Trophoblast cell (in vitro differentiated cells and primary cell): ENCODE results near the gene ABHD5.

Experiments
- DNase-seq, 2 donors: peaks; one replicate each; pipeline ENCODE4 v3.0.0-alpha.2; 2016
- H2AFZ ChIP-seq: 2 replicates; pipeline ENCODE4 v1.6.1; 2013; ENCODE audit warnings: low read length, moderate library complexity, mild to moderate bottlenecking; ENCODE audit not compliant: insufficient read depth, poor library complexity
- H2AK5ac ChIP-seq: 2 replicates; pipeline ENCODE4 v1.6.1; 2013; ENCODE audit warnings: mild to moderate bottlenecking, low read length
- H2BK120ac ChIP-seq: 2 replicates; pipeline ENCODE4 v1.6.1; 2013; ENCODE audit warnings: low read length, mild to moderate bottlenecking, moderate library complexity; ENCODE audit not compliant: insufficient read depth, poor library complexity
- H2BK12ac ChIP-seq: 2 replicates; pipeline ENCODE4 v1.6.1; 2013; ENCODE audit warnings: mild to moderate bottlenecking, low read length, moderate library complexity
- H2BK5ac ChIP-seq: 2 replicates; pipeline ENCODE4 v1.6.1; 2013; ENCODE audit warnings: low read length, low read depth, moderate library complexity, mild to moderate bottlenecking; ENCODE audit not compliant: poor library complexity
- H3K14ac ChIP-seq: 2 replicates; pipeline ENCODE4 v1.6.1; 2013; ENCODE audit warnings: mild to moderate bottlenecking, low read length
- H3K18ac ChIP-seq: 2 replicates; pipeline ENCODE4 v1.6.1; 2013; ENCODE audit warnings: mild to moderate bottlenecking, low read length
- H3K23ac ChIP-seq: 2 replicates; pipeline ENCODE4 v1.6.1; 2013; ENCODE audit warnings: low read length
- H3K27ac ChIP-seq: 2 replicates; pipeline ENCODE4 v1.5.1; 2013; ENCODE audit warnings: low read depth, mild to moderate bottlenecking, inconsistent platforms, low read length, moderate library complexity
- H3K27me3 ChIP-seq: 2 replicates; pipeline ENCODE4 v1.6.1; 2013; ENCODE audit warnings: inconsistent platforms, mild to moderate bottlenecking, low read length, moderate library complexity; ENCODE audit not compliant: insufficient read depth
- H3K36me3 ChIP-seq, 2 experiments: 1 replicate in 1 of 2; 2 replicates in 1 of 2; pipeline ENCODE4 v1.6.1; 2013; ENCODE audit warnings: low read length in 2 of 2, mild to moderate bottlenecking in 2 of 2, moderate library complexity in 1 of 2; ENCODE audit not compliant: insufficient read depth in 2 of 2, control insufficient read depth in 1 of 2
- H3K4ac ChIP-seq: 2 replicates; pipeline ENCODE4 v1.6.1; 2013; ENCODE audit warnings: low read depth, mild to moderate bottlenecking, low read length, moderate library complexity
- H3K4me1 ChIP-seq, 2 experiments: 1 replicate in 1 of 2; 2 replicates in 1 of 2; pipeline ENCODE4 v1.6.1; 2013; ENCODE audit warnings: low read length in 2 of 2, mild to moderate bottlenecking in 2 of 2, moderate library complexity in 1 of 2; ENCODE audit not compliant: insufficient read depth in 2 of 2, control insufficient read depth in 1 of 2
- H3K4me2 ChIP-seq: 2 replicates; pipeline ENCODE4 v1.6.1; 2013; ENCODE audit warnings: inconsistent platforms, mild to moderate bottlenecking, low read length, moderate library complexity
- H3K4me3 ChIP-seq: 2 replicates; pipeline ENCODE4 v1.5.1; 2013; ENCODE audit warnings: mild to moderate bottlenecking, low read depth, low read length, inconsistent platforms
- H3K79me1 ChIP-seq: one replicate; pipeline ENCODE4 v1.6.1; 2013; ENCODE audit warnings: low read length
- H3K79me2 ChIP-seq: 2 replicates; pipeline ENCODE4 v1.6.1; 2013; ENCODE audit warnings: low read length, mild to moderate bottlenecking; ENCODE audit not compliant: control insufficient read depth, insufficient read depth, poor library complexity
- H3K9ac ChIP-seq: 2 replicates; pipeline ENCODE4 v1.6.1; 2013; ENCODE audit warnings: mild to moderate bottlenecking, low read length
- H3K9me3 ChIP-seq: 2 replicates; pipeline ENCODE4 v1.6.1; 2013; ENCODE audit warnings: low read depth, mild to moderate bottlenecking, control low read depth, inconsistent platforms, low read length; ENCODE audit not compliant: insufficient read depth
- H4K12ac ChIP-seq: 2 replicates; pipeline ENCODE4 v1.6.1; 2013; ENCODE audit warnings: low read depth, mild to moderate bottlenecking, low read length, moderate library complexity
- H4K8ac ChIP-seq: 2 replicates; pipeline ENCODE4 v1.6.1; 2013; ENCODE audit warnings: low read depth, mild to moderate bottlenecking, low read length, moderate library complexity
- H4K91ac ChIP-seq: one replicate; pipeline ENCODE4 v1.6.1; 2013; ENCODE audit warnings: low read depth, mild to moderate bottlenecking, low read length, moderate library complexity
- WGBS: extraction: QIAGEN DNeasy Blood & Tissue Kit; methylation state at CpG from one replicate; pipeline ENCODE4 v1.1.7; 2013; ENCODE audit warnings: missing lambda C conversion rate; ENCODE audit not compliant: insufficient read length, insufficient coverage; ENCODE audit errors: extremely low coverage; 5-methylcytosine and 5-hydroxymethylcytosine counted together

The ABHD5 gene

DNA sequence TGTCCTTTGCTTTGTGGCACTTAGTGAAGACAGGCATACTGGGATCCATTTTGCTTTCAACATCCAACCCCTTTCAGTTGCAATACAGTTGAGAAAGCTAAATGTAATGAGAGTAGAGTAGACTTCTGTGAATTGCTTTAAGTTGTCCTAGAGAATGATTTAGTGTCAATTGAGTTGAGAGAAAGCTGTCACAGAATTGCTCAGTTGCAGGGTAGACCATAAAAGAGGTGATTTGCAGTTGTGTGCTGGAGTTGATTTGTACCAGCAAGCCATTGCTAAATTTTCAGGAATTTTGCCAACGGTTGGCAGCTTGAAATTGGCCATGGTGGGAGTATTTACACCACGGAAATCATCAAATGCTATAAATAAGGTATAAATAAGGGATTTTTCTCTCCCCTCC, 2.2 kb downstream of the ABHD5 start:
- Histone ChIP-seq H3K4me1 (no peaks in the 10 kb centered on the region), H2BK120ac (no peak overlapping the region), H3K27me3 (no peaks in the 10 kb centered on the region), H3K36me3 (no peaks in the 10 kb centered on the region), H3K23ac (no peak overlapping the region), H3K4me2 (no peak overlapping the region), H3K14ac (no peak overlapping the region), H4K12ac (no peak overlapping the region), H3K18ac (no peak overlapping the region), H3K9ac (no peak overlapping the region), H3K4me3 (no peak overlapping the region), H2BK5ac (no peak overlapping the region), H3K79me2 (peaks cover 8% of the 10 kb centered on the region), H2BK12ac (no peak overlapping the region), H3K9me3 (no peaks in the 10 kb centered on the region), H4K91ac (no peak overlapping the region), H4K8ac (no peak overlapping the region), H2AFZ (no peak overlapping the region), H3K27ac (no peak overlapping the region), H2AK5ac (no peak overlapping the region), H3K4ac (no peak overlapping the region), H3K79me1 (peaks cover 11% of the 10 kb centered on the region)
- no CpG with 5 or more reads among the region's 2 CpGs for WGBS
- no peak for DNase-seq

DNA sequence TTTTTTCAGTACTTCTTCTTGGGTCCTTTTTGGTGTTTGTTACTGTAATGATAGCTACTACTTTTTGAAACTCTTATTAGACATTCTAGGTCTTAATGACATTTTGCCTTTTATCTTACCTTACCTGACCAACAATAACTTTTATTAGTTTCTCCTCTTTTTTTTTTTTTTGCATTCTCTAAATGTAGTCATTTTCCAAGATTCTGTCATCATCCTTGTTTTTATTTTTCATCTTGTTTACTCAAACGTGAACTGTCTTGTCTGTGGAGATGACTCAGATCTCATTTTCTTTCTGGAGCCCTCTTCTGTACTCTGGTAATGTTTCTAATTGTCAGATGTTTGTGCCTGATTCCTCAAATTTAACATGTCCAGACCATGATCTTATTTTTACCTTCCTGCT, 2.9 kb downstream of the ABHD5 start:
- Histone ChIP-seq H3K4me3 (no peak overlapping the region), H3K27ac (no peak overlapping the region), H3K23ac (no peak overlapping the region), H4K91ac (no peak overlapping the region), H2BK5ac (no peak overlapping the region), H3K79me1 (peaks cover 11% of the 10 kb centered on the region), H3K27me3 (no peaks in the 10 kb centered on the region), H3K4me2 (no peak overlapping the region), H3K36me3 (no peaks in the 10 kb centered on the region), H3K4ac (no peak overlapping the region), H3K18ac (no peak overlapping the region), H3K9ac (no peak overlapping the region), H2AK5ac (no peak overlapping the region), H3K14ac (no peak overlapping the region), H2BK120ac (no peak overlapping the region), H2BK12ac (no peak overlapping the region), H3K79me2 (peaks cover 8% of the 10 kb centered on the region), H4K8ac (no peak overlapping the region), H2AFZ (no peak overlapping the region), H4K12ac (no peak overlapping the region), H3K4me1 (no peaks in the 10 kb centered on the region), H3K9me3 (no peaks in the 10 kb centered on the region)
- no peak for DNase-seq
- no CpG with 5 or more reads among the region's 1 CpG for WGBS

DNA sequence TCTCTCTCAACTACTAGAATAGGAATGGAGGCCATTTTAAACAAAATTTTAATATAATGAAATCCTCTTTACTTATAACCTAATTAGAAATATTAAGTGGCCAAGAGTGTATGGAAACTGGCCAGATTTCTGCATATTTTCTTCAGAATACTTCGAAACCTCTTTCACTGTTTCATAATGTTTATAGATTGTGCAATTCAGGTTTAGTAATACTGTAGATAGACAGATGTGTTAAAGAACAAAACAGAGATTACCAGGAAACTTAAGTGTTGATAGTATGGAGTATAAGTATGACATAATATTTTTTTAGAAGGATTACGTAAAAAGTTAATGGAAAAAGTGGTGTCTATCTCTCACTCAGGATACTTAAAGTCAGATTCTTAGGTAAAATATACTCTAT, 4.7 kb downstream of the ABHD5 start:
- no peak overlapping the region for H3K18ac ChIP-seq
- no peaks in the 10 kb centered on the region for H3K27me3 ChIP-seq
- no peak overlapping the region for H2BK5ac ChIP-seq
- no peak overlapping the region for H3K27ac ChIP-seq
- H2BK12ac ChIP-seq: no peak overlapping the region
- no peak overlapping the region for H2BK120ac ChIP-seq
- H3K36me3 ChIP-seq: no peaks in the 10 kb centered on the region
- no peak overlapping the region for H4K91ac ChIP-seq
- H3K4me1 ChIP-seq: no peaks in the 10 kb centered on the region
- H3K14ac ChIP-seq: no peak overlapping the region
- H4K8ac ChIP-seq: no peak overlapping the region
- 100% methylated on average over 1 of the region's 2 CpGs for WGBS
- H3K4ac ChIP-seq: no peak overlapping the region
- no peak overlapping the region for H3K4me3 ChIP-seq
- H3K9ac ChIP-seq: no peak overlapping the region
- peaks cover 8% of the 10 kb centered on the region for H3K79me1 ChIP-seq
- no peak overlapping the region for H4K12ac ChIP-seq
- H2AK5ac ChIP-seq: no peak overlapping the region
- DNase-seq: peak in 1 of 2 donors; percentile 75
- no peak overlapping the region for H3K4me2 ChIP-seq
- H2AFZ ChIP-seq: no peak overlapping the region
- H3K79me2 ChIP-seq: peaks cover 8% of the 10 kb centered on the region
- no peaks in the 10 kb centered on the region for H3K9me3 ChIP-seq
- no peak overlapping the region for H3K23ac ChIP-seq

DNA sequence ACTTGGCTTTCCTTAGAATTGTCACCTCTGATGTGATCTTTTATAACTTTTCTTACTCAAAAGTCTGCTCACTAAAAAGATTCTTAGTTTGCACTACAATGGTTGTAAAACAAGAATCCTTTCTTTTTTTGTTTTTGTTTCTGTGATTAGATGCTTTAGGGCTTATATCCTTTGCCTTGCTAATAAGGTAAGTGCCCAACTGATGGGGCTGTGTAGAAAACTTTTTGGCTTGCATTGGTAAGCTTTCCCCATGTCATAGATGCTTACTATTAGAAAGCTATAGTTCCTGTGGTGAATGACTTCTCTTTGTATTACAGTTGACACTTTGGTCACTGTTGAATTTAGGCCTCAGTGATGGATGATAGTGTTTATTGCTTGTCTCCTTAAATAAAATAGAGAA, 5.1 kb downstream of the ABHD5 start:
- no peak overlapping the region for H4K91ac ChIP-seq
- H3K23ac ChIP-seq: no peak overlapping the region
- H3K27ac ChIP-seq: no peak overlapping the region
- no peaks in the 10 kb centered on the region for H3K9me3 ChIP-seq
- no peak overlapping the region for H2BK120ac ChIP-seq
- H3K9ac ChIP-seq: no peak overlapping the region
- H2AK5ac ChIP-seq: no peak overlapping the region
- peaks cover 7% of the 10 kb centered on the region for H3K79me2 ChIP-seq
- H3K14ac ChIP-seq: no peak overlapping the region
- H3K4me3 ChIP-seq: no peak overlapping the region
- no peak overlapping the region for H3K4ac ChIP-seq
- H3K27me3 ChIP-seq: no peaks in the 10 kb centered on the region
- no peak overlapping the region for H4K8ac ChIP-seq
- no peak overlapping the region for H2AFZ ChIP-seq
- H4K12ac ChIP-seq: no peak overlapping the region
- no peak overlapping the region for H3K4me2 ChIP-seq
- peaks cover 5% of the 10 kb centered on the region for H3K79me1 ChIP-seq
- no peak for DNase-seq
- no peak overlapping the region for H2BK5ac ChIP-seq
- no peak overlapping the region for H2BK12ac ChIP-seq
- no peak overlapping the region for H3K18ac ChIP-seq
- H3K4me1 ChIP-seq: no peaks in the 10 kb centered on the region
- no peaks in the 10 kb centered on the region for H3K36me3 ChIP-seq
